Stimulated activated CD4-positive, alpha-beta T cell treated with anti-CD3 and anti-CD28 coated beads, TNF-alpha, amount 100 ng/mL, for 48 hours (primary cell): Measurements from ENCODE around the gene GALNT18.
"Not testable (repeated sequence)": the region's sequence is repeated elsewhere in the genome, so short reads cannot be mapped to it uniquely, and the experiment has no call there.

Experiments used
- DNase-seq, 3 donors: peaks; one replicate each; pipeline ENCODE4 v3.0.0-alpha.2; 2020; ENCODE audit warnings: low read depth in 3 of 3

The GALNT18 gene

DNA sequence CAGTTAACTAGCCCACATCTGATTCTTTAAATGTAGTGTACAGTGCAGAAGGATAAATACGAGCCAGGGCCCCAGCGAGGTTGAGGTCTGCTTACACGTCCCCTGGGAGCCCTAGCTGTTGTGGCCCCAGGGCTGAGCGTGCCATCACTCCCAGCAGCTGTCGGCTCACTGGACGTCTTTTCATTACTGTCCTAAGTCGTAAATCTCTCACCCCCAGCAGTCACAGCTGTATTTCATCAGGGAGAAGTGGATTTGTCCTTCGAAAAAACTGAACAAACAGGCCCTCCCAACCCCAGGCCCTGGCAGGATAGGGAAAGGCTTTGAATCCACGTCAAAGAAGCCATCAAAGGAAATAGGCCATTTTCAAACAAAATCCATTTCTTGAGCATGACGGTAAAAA is 158.4 kb downstream of the GALNT18 start:
- DNase-seq = no peak

- no peak for DNase-seq
These were observed 160.3 kb downstream of the GALNT18 start for GRCh38 chr11:11461473-11461872.

DNA sequence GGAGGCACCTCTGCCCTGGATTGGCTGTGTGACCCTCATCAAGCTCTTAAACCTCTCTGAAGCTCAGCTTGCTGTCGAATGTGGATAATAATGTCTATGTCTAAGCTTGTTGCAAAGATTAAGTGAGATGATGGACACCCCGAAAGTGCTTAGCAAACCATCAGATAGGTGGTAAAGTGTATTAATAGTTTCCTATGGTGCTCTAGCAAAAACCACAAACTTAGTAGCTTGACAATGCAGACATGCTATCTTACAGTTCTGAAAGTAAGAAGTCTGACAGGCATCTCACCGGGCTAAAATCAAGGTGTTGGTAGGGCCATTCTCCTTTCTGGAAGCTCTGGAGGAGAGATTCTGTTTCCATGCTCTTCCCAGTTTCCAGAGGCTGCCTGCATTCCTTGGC is 162.2 kb downstream of the GALNT18 start:
- DNase-seq = no peak

GRCh38 chr11:11458485-11458884 is 163.3 kb downstream of the GALNT18 start:
- no peak for DNase-seq

DNA sequence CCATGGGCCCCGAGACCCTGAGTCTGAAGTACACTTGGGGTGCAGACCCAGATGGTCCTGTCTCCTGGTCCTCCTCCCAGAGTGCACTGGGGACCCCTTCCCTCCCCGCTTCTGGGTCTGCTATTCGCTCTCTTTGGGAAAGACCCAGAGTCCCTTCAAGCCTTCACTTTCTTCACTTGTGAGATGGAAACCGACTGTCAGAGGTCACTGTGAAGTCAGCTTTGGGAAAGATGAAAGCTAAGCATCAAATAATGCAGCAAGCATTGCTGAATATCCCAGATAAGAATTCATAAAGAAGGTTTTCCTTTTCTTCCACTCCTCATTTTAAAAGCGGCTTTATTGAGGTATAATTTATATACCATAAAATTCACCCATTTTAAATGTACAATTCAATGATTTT is 163.8 kb downstream of the GALNT18 start:
- no peak for DNase-seq

- no peak for DNase-seq
These were observed 164.9 kb downstream of the GALNT18 start for GRCh38 chr11:11456866-11457265.

DNA sequence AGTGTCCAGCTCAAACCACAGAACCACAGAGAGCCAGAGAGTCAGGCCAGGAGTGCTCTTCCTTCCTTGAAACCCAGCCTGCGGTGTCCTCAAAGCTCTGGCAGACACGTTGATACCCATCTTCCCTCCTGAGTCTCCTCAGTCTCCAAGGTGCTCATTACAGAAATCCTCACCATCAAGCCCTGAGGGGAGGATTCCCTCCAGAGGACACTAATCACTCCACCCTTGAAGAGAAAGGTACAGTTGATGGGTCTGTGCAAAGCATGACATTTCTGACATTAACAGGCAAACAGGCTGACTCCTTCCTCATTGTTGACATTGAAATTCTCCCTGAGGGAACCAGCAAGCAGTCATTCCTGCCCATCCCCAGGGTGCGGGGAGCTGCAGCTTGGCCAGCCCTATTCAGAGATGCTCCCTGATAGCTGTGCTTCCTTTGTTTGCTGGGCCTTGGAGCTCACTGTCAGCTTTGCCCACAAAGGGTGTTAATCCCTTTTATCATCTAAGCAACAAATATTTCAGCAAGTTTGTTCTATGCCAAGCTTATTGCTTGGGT is 167.1 kb downstream of the GALNT18 start:
- DNase-seq = no peak

- DNase-seq = no peak
These were observed 170.3 kb downstream of the GALNT18 start for GRCh38 chr11:11451501-11452005.

DNA sequence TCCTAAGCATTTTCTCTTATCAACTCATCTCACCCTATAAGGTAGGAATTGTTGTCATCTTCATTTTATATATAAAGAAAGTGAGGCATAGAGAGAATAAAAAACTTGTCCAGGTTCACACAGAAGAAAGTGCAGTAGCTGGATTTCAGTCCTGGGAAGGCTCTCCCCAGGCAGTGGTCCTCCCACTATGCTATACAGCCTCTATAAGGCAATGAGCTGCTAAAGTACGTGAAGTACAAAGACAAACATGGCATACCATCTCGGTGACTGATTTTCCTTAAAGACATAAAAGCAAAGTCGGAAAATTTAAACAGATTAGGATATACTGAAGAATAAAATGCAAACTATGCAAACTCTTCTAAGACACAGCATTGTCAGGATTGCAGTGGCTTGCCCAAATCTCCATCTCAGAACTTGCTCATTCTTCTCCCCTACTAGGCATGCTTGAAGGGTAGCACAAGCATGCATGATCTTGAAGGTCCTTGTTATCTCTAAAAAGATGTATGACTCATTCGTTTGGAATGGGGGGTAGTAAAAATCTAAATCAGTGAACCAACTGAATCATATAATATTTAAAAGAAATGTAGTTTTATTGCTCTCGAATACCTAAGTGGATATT is 171.0 kb downstream of the GALNT18 start:
- no peak for DNase-seq

GRCh38 chr11:11449327-11449726 is 172.5 kb downstream of the GALNT18 start:
- DNase-seq = no peak

GRCh38 chr11:11448626-11449025 is 173.2 kb downstream of the GALNT18 start:
- no peak for DNase-seq

DNA sequence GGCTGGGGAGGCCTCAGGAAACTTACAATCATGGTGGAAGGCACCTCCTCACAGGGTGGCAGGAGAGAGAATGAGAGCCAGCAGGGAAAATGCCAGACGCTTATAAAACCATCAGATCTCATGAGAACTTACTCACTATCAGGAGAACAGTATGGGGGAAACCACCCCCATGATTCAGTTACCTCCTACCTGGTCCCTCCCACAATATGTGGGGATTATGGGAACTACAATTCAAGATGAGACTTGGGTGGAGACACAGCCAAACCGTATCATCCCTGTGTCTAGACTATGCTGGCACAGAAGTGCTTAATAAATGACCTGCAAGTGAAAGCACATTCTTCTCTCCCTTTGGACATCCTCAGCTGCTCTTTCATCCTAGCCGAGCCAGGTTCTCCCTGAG is 174.2 kb downstream of the GALNT18 start:
- not testable (repeated sequence) for DNase-seq

DNA sequence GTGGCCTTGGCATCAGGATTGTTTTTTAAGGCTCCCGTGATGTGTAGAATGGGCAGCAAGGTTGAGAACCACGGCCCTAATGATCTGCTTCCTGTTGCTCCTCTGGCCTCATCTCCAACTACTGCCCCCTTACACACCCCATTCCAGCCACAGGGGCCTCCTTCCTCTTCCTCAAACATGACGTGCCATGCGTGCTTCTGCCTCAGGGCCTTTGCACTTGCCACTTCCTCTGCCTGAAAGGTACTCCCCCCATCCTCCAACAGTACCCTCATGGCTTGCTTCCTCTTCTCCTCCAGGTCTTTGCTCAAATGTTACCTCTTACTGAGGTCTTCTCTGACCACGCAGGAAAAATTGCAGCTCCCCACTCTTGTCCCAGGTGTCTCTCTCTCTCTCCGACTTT is 174.8 kb downstream of the GALNT18 start:
- DNase-seq = no peak

GRCh38 chr11:11446564-11446963 is 175.2 kb downstream of the GALNT18 start:
- DNase-seq = no peak

- no peak for DNase-seq
These were observed 176.2 kb downstream of the GALNT18 start for GRCh38 chr11:11445441-11446185.

DNA sequence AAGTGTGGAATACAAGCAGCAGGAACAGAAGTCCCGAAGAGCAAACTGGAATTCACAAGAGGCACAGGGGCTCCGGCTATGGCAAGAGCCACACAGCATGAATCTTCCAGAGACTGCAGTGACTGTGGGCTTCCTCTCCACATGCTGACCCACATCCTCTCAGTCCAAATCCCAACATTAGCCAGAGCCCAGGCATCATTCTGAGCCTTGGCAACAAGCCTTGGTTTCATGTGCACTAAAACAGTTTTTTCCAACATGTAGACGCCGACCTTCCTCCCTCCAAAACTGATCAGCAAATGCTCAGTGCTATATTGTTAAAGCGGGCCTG is 177.0 kb downstream of the GALNT18 start:
- no peak for DNase-seq

GRCh38 chr11:11444027-11444803 is 177.6 kb downstream of the GALNT18 start:
- DNase-seq = no peak

DNA sequence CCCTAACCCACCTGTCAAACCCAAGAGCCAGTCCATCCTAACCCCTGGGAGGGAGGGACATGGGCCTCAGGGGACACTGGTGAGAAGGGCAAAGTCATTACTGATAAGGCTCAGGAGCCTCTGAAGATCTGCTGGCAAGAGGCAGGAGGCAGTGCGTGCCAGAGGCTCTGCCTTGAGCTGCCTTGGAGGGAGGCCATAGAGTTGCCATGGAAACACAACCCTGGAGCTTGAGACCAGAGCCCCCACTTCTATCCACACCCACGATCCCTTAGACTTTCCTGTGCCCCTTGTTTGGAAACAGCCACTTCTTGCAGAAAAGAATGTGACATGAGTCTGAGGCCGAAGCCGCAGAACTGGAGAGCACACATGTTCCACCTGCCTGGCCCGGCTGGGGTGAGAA is 179.0 kb downstream of the GALNT18 start:
- no peak for DNase-seq

GRCh38 chr11:11441516-11441915 is 180.3 kb downstream of the GALNT18 start:
- DNase-seq = no peak

- DNase-seq = no peak
These were observed 180.7 kb downstream of the GALNT18 start for GRCh38 chr11:11441091-11441490.

DNA sequence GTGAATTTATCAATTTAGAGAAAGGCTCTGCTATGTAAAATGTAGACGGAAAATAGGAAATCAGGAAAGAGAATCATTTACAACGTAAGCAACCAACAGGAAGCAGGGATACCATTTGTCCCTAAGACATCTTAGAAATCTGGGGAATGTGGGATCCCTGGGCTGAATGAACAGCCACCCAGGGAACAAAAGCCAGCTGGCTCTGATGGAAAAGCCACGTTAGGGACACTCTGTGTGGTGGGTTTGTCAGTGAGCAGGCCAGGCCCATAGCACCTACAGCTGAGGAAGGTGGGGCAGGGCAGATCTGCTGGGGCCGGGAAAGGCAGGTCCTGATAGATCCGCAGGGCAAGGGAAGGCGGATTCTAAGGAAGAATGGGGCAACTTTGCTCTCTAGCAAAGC is 181.7 kb downstream of the GALNT18 start:
- DNase-seq = no peak

DNA sequence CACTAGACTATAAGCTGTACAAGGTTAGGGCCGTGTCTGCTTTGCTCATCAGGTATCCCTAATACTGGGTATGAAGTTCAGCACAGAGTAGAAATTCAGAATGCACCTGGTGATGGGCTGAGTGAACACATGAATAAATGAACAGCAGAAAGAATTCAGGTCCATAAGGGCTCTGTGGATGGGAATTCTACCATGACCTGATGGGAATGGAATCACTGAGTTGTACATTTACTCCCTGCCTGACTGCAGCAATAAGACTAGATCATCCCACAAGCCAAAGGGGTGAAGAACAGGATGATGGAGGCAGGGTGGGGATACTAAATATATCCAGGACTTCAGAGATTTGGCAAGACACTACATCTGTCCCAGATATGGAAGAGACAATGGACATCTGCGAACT is 182.2 kb downstream of the GALNT18 start:
- DNase-seq = no peak
